ENCODE measurements around the gene LRSAM1.

LRSAM1 gene

GRCh38 chr9:127525401-127526188 lies 74.3 kb downstream of the LRSAM1 start:
- DNase-seq (ENCODE audit: low read depth) = no peak
- no peak overlapping the region for H3K4me3 ChIP-seq (ENCODE audit: low read depth, low read length)

GRCh38 chr9:127526655-127527559 lies 75.6 kb downstream of the LRSAM1 start:
- no peak for DNase-seq (ENCODE audit: low read depth)
- H3K4me3 ChIP-seq (ENCODE audit: low read depth, low read length) = no peak overlapping the region

- DNase-seq (ENCODE audit: low read depth) = no peak
- H3K4me3 ChIP-seq (ENCODE audit: low read depth, low read length) = no peak overlapping the region
Observed at GRCh38 chr9:127527560-127528268, 76.4 kb downstream of the LRSAM1 start.

GRCh38 chr9:127528422-127529251 lies 77.3 kb downstream of the LRSAM1 start:
- H3K4me3 ChIP-seq (ENCODE audit: low read depth, low read length) = no peak overlapping the region
- no peak for DNase-seq (ENCODE audit: low read depth)

- DNase-seq (ENCODE audit: low read depth) = no peak
- no peak overlapping the region for H3K4me3 ChIP-seq (ENCODE audit: low read depth, low read length)
Observed at GRCh38 chr9:127529671-127530070, 78.4 kb downstream of the LRSAM1 start.

- H3K4me3 ChIP-seq (ENCODE audit: low read depth, low read length) = no peak overlapping the region
- no peak for DNase-seq (ENCODE audit: low read depth)
Observed at GRCh38 chr9:127530206-127530941, 79.1 kb downstream of the LRSAM1 start.

GRCh38 chr9:127531676-127532075 lies 80.4 kb downstream of the LRSAM1 start:
- no peak overlapping the region for H3K4me3 ChIP-seq (ENCODE audit: low read depth, low read length)
- DNase-seq (ENCODE audit: low read depth) = no peak

- DNase-seq (ENCODE audit: low read depth) = no peak
- H3K4me3 ChIP-seq (ENCODE audit: low read depth, low read length) = no peak overlapping the region
Observed at GRCh38 chr9:127534250-127534906, 83.1 kb downstream of the LRSAM1 start.

- DNase-seq (ENCODE audit: low read depth) = no peak
- H3K4me3 ChIP-seq (ENCODE audit: low read depth, low read length) = no peak overlapping the region
Observed at GRCh38 chr9:127534931-127535330, 83.6 kb downstream of the LRSAM1 start.

GRCh38 chr9:127535396-127535795 lies 84.1 kb downstream of the LRSAM1 start:
- H3K4me3 ChIP-seq (ENCODE audit: low read depth, low read length) = no peak overlapping the region
- no peak for DNase-seq (ENCODE audit: low read depth)

- DNase-seq (ENCODE audit: low read depth) = no peak
- no peak overlapping the region for H3K4me3 ChIP-seq (ENCODE audit: low read depth, low read length)
Observed at GRCh38 chr9:127535834-127536233, 84.5 kb downstream of the LRSAM1 start.

GRCh38 chr9:127536499-127536898 lies 85.2 kb downstream of the LRSAM1 start:
- no peak overlapping the region for H3K4me3 ChIP-seq (ENCODE audit: low read depth, low read length)
- no peak for DNase-seq (ENCODE audit: low read depth)

GRCh38 chr9:127537014-127537413 lies 85.7 kb downstream of the LRSAM1 start:
- DNase-seq (ENCODE audit: low read depth) = peak; percentile 34
- no peak overlapping the region for H3K4me3 ChIP-seq (ENCODE audit: low read depth, low read length)

- no peak overlapping the region for H3K4me3 ChIP-seq (ENCODE audit: low read depth, low read length)
- no peak for DNase-seq (ENCODE audit: low read depth)
Observed at GRCh38 chr9:127537792-127538191, 86.5 kb downstream of the LRSAM1 start.

GRCh38 chr9:127538849-127539258 lies 87.5 kb downstream of the LRSAM1 start:
- DNase-seq (ENCODE audit: low read depth) = no peak
- H3K4me3 ChIP-seq (ENCODE audit: low read depth, low read length) = no peak overlapping the region

GRCh38 chr9:127539259-127539981 lies 88.1 kb downstream of the LRSAM1 start:
- no peak overlapping the region for H3K4me3 ChIP-seq (ENCODE audit: low read depth, low read length)
- DNase-seq (ENCODE audit: low read depth) = no peak

GRCh38 chr9:127539982-127540663 lies 88.8 kb downstream of the LRSAM1 start:
- DNase-seq (ENCODE audit: low read depth) = no peak
- no peak overlapping the region for H3K4me3 ChIP-seq (ENCODE audit: low read depth, low read length)
